ENCODE results near the gene FOXP1.

The FOXP1 gene

GRCh38 chr3:70952033-70952747, 631.3 kb downstream of the FOXP1 start:
- TF ChIP-seq SIN3A (IDR thresholded peaks at IDR 0.05; ENCODE audit: borderline replicate concordance, insufficient read depth, low read length) (no peak), REST (IDR thresholded peaks at IDR 0.05; ENCODE audit: insufficient read depth in 1 of 2, low read depth in 2 of 2, low read length in 2 of 2) (no peak), POLR2AphosphoS5 (IDR thresholded peaks at IDR 0.05; ENCODE audit: low read depth, low read length) (no peak), TAF1 (IDR thresholded peaks at IDR 0.05; ENCODE audit: borderline replicate concordance, insufficient read depth, low read length) (no peak), FOXP2 (optimal IDR thresholded peaks at IDR 0.05; ENCODE audit: borderline replicate concordance, extremely low read depth, extremely low read length, insufficient read depth) (no peak)

DNA sequence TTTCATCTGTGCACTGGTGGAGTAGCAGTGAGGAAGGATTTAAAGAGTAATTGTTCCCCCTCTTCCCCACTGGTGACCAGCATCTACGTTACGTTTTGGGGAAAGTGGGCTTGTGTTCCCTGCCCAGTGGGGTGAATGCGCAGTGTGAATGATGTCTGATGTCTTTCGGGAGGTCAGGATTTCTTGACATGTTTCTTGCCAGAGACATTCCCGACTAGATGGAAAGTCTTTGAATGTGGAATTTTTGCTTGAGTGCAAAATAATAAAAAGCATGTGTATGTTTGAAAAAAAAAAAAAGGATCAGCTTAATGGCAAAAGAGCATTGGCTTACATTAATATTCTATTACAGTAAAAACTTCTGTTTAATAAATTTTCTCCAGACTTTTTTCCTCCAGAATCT, 632.2 kb downstream of the FOXP1 start:
- TF ChIP-seq SIN3A (IDR thresholded peaks at IDR 0.05; ENCODE audit: borderline replicate concordance, insufficient read depth, low read length) (no peak), REST (IDR thresholded peaks at IDR 0.05; ENCODE audit: insufficient read depth in 1 of 2, low read depth in 2 of 2, low read length in 2 of 2) (no peak), FOXP2 (optimal IDR thresholded peaks at IDR 0.05; ENCODE audit: borderline replicate concordance, extremely low read depth, extremely low read length, insufficient read depth) (no peak), POLR2AphosphoS5 (IDR thresholded peaks at IDR 0.05; ENCODE audit: low read depth, low read length) (no peak), TAF1 (IDR thresholded peaks at IDR 0.05; ENCODE audit: borderline replicate concordance, insufficient read depth, low read length) (no peak)

DNA sequence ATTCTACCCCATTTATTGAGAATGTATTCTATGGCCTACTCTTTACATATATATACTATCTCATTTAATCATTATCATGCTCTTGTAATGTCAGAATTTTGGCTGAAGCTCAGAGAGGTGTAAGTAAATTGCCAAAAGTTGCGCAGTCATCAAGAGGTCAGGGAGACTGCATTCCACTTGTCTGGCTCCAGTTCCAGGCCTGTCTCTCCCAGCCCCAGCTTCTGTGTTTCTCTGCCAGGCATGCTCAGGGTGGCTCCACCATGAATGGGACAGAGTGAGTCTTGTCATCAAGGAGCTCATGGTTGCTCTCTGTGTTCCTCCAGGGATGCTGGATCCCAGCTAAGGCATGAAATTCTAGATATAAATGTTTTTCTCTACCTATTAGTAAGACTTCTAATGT, 635.9 kb downstream of the FOXP1 start:
- TF ChIP-seq SIN3A (IDR thresholded peaks at IDR 0.05; ENCODE audit: borderline replicate concordance, insufficient read depth, low read length) (no peak), POLR2AphosphoS5 (IDR thresholded peaks at IDR 0.05; ENCODE audit: low read depth, low read length) (no peak), FOXP2 (optimal IDR thresholded peaks at IDR 0.05; ENCODE audit: borderline replicate concordance, extremely low read depth, extremely low read length, insufficient read depth) (no peak), TAF1 (IDR thresholded peaks at IDR 0.05; ENCODE audit: borderline replicate concordance, insufficient read depth, low read length) (no peak), REST (IDR thresholded peaks at IDR 0.05; ENCODE audit: insufficient read depth in 1 of 2, low read depth in 2 of 2, low read length in 2 of 2) (no peak)

DNA sequence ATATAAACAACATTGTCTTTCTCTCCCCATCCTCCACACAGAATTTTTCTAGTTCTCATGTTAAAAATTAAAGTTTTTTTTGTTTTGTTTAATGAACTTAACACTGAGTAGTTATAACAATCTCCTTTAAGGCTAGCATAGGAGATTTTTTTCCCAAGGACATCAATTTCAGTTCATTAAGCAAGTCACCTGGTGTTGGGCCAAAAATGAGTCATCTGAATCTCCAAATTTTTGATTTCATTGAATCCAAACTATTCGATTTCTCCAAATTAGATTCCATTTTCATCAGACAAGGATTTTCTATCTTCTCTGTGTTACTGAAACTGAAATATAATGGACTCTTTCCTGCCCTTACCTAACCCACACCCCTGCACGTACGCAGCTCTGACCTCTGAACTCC, 639.6 kb downstream of the FOXP1 start:
- no peak for TF ChIP-seq POLR2AphosphoS5 (IDR thresholded peaks at IDR 0.05; ENCODE audit: low read depth, low read length)
- TF ChIP-seq FOXP2 (optimal IDR thresholded peaks at IDR 0.05; ENCODE audit: borderline replicate concordance, extremely low read depth, extremely low read length, insufficient read depth), result no peak
- no peak for TF ChIP-seq SIN3A (IDR thresholded peaks at IDR 0.05; ENCODE audit: borderline replicate concordance, insufficient read depth, low read length)
- TF ChIP-seq REST (IDR thresholded peaks at IDR 0.05; ENCODE audit: insufficient read depth in 1 of 2, low read depth in 2 of 2, low read length in 2 of 2), result no peak
- no peak for TF ChIP-seq TAF1 (IDR thresholded peaks at IDR 0.05; ENCODE audit: borderline replicate concordance, insufficient read depth, low read length)
